Measurements from ENCODE around the gene AGPAT1. TPM values are rescaled to one million over a fixed set of nuclear protein-coding genes. Genes with fewer than 3 reads are reported as not detected.

The AGPAT1 gene, protein sequence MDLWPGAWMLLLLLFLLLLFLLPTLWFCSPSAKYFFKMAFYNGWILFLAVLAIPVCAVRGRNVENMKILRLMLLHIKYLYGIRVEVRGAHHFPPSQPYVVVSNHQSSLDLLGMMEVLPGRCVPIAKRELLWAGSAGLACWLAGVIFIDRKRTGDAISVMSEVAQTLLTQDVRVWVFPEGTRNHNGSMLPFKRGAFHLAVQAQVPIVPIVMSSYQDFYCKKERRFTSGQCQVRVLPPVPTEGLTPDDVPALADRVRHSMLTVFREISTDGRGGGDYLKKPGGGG
- total RNA-seq (2021; fragmentation: NEBNext Ultra II Directional; extraction: Animal tissue kit (Norgen Biotek cat#: 25700)), result 96.0 and 101 TPM in 2 replicates
- polyA plus RNA-seq (2011; rRNA removed), result 222 and 287 TPM in 2 replicates
- 133 TPM for polyA plus RNA-seq (2011; cell fraction: cytosol; rRNA removed)
- 189 TPM for polyA plus RNA-seq (2011; cell fraction: nucleus; rRNA removed)
- polyA plus RNA-seq (2012, experiment 1 of 2), result 118 to 136 TPM (median 128 TPM) in 4 replicates
- polyA plus RNA-seq (2012, experiment 2 of 2), result 145 TPM
- 100 TPM for polyA plus RNA-seq (2013, experiment 1 of 2)
- 108 TPM for polyA plus RNA-seq (2013, experiment 2 of 2)
- polyA minus RNA-seq (2011; rRNA and poly(A)+ RNA removed), result 149 and 233 TPM in 2 replicates
- 107 TPM for polyA minus RNA-seq (2011; cell fraction: cytosol; rRNA and poly(A)+ RNA removed)
- 64.9 TPM for polyA minus RNA-seq (2011; cell fraction: nucleus; rRNA and poly(A)+ RNA removed)
- long read RNA-seq, experiment 1, transcript AGPAT1-202 (7 exons, 2,017 nt), result minor isoform, 5 of 110 reads
- long read RNA-seq, experiment 1, transcript AGPAT1-203 (7 exons, 2,234 nt), result major isoform, 26 of 110 reads
- long read RNA-seq, experiment 1, partial matches to known transcripts, result 36 of 110 reads
- long read RNA-seq, experiment 1, other reads (novel, unspliced or antisense), result 37 of 110 reads
- long read RNA-seq, experiment 2, transcript AGPAT1-206 (7 exons, 2,496 nt), result minor isoform, 8 of 59 reads
- long read RNA-seq, experiment 2, transcript AGPAT1-203 (7 exons, 2,234 nt), result major isoform, 18 of 59 reads
- long read RNA-seq, experiment 2, transcript AGPAT1-202 (7 exons, 2,017 nt), result minor isoform, 8 of 59 reads
- long read RNA-seq, experiment 2, partial matches to known transcripts, result 1 of 59 reads
- long read RNA-seq, experiment 2, other reads (novel, unspliced or antisense), result 19 of 59 reads

DNA sequence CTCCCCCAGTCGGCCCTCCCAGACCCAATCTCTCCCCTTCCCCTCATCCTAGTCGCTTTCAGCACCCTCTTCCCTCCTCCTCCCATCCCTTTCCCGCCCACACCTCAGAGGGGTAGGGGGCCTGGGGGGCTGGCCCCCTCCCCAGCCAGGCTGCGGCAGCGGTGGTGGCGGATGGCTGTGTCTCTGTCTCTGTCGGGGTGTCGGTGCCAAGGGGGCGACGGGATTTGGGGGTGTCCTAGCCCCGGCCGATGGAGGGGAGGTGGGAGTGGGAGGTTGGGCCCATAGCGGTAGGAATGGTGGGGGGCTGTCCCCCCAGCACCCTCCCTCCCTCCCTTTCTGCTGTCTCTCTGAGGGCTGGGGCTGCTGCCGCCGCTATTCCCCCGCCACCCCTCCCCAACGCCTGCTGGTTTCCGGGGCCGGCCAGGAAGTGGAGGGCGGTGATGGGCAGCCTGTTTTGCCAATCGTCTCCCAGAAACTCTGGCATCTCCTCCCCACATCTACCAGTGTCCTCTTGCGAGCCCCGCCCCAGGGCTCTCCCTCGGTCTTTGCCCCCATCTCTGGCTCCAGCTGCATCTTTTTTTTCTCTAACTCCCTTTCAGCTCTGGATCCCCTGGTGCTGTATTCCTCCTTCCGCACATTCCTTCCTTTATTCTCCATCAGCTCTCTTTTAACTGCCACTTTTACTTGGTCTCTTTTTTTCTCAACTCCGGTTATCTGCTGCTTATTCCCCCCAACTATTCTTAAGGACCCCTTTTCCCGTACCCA, at the start of gene AGPAT1:
Gene AGPAT1 (minus strand): TSS at position 374 of the 765 bp plus-strand sequence. CDS start 4,588 bp downstream, outside the sequence.
- Histone ChIP-seq H3K56ac (replicated peaks; ENCODE audit: insufficient read length, low read depth, low read length) (peak within 1 kb of the TSS; percentile 34), H3K4me3 (ENCODE audit: extremely low read depth in 1 of 4, insufficient read depth in 2 of 4, low read depth in 3 of 4, low read length in 4 of 4) (peak within 1 kb of the TSS; percentile 91 to 99 (median 95)), H2BK12ac (ENCODE audit: low read depth, low read length) (peak within 1 kb of the TSS; percentile 86; the same call in 1 of the 2 replicates), H2BK20ac (ENCODE audit: low read length) (peak within 1 kb of the TSS; percentile 38; the same call in 1 of the 2 replicates), H3K18ac (ENCODE audit: extremely low read depth, low read length) (peak within 1 kb of the TSS; percentile 97), H2BK5ac (ENCODE audit: low read depth, low read length) (peak within 1 kb of the TSS; percentile 97), H2AFZ (ENCODE audit: low read length) (no peak within 1 kb of the TSS), H4K5ac (ENCODE audit: insufficient read length, low read depth, low read length) (peak within 1 kb of the TSS; percentile 79), H4K91ac (replicated peaks; ENCODE audit: insufficient read length, low read length) (peak within 1 kb of the TSS; percentile 73), H3K14ac (ENCODE audit: insufficient read length) (no peak within 1 kb of the TSS), H3K36me3 (ENCODE audit: control insufficient read depth in 2 of 4, insufficient read depth in 4 of 4, low read length in 3 of 4) (peaks cover 0 to 18% (median 7%) of the 10 kb centered on the region in 4 experiments; a peak in 5 of 8 replicates), H2AK5ac (ENCODE audit: low read depth, low read length) (peak within 1 kb of the TSS; percentile 91), H2BK120ac (replicated peaks; ENCODE audit: low read depth, low read length) (peak within 1 kb of the TSS; percentile 8), H3K4me1 (replicated peaks in 1 of 4; ENCODE audit: control insufficient read depth in 3 of 4, insufficient read depth in 4 of 4, low read length in 3 of 4) (peaks cover 5 to 21% (median 9%) of the 10 kb centered on the region in 4 experiments; a peak in 6 of 7 replicates), H3K79me2 (ENCODE audit: control insufficient read depth in 1 of 2, insufficient read depth in 2 of 2, low read length in 2 of 2) (peaks cover 13 to 50% of the 10 kb centered on the region in 2 experiments), H3K9ac (replicated peaks in 1 of 4; ENCODE audit: extremely low read depth in 1 of 4, low read depth in 3 of 4, low read length in 3 of 4) (peak within 1 kb of the TSS; percentile 84 to 96 (median 88)), H4K20me1 (replicated peaks in 1 of 2; ENCODE audit: control insufficient read depth in 1 of 2, insufficient read depth in 2 of 2, low read length in 2 of 2) (peaks cover 5 to 6% of the 10 kb centered on the region in 2 experiments), H3K4ac (replicated peaks; ENCODE audit: insufficient read length, low read depth, low read length) (peak within 1 kb of the TSS; percentile 88), H3K27ac (ENCODE audit: low read depth, low read length) (peak within 1 kb of the TSS; percentile 95), H3K23ac (ENCODE audit: insufficient read length) (no peak within 1 kb of the TSS), H4K8ac (ENCODE audit: extremely low read depth, insufficient read depth, low read length) (no peak within 1 kb of the TSS), H3K79me1 (ENCODE audit: low read depth, low read length) (peaks cover 9% of the 10 kb centered on the region; the same call in 1 of the 2 replicates), H2BK15ac (ENCODE audit: low read length) (no peak within 1 kb of the TSS), H3K4me2 (ENCODE audit: insufficient read depth in 1 of 2, low read depth in 2 of 2, low read length in 2 of 2) (peak within 1 kb of the TSS; percentile 99 to 100), H3K23me2 (ENCODE audit: low read depth, low read length) (peaks cover 26% of the 10 kb centered on the region), H3K27me3 (replicated peaks in 1 of 4; ENCODE audit: control insufficient read depth in 3 of 4, extremely low read depth in 1 of 4, insufficient read depth in 3 of 4, low read length in 3 of 4) (no peaks in the 10 kb centered on the region), H3K9me3 (ENCODE audit: insufficient read depth in 2 of 2, low read depth in 1 of 2, low read length in 1 of 2) (no peaks in the 10 kb centered on the region)
- CTCF ChIA-PET (ENCODE audit: partially characterized antibody), result interaction anchor here (0.8 to 2.4 kb wide), 4 partner anchors 9 to 77 kb away, joined by 3 to 10 read pairs (median 6); no protein-coding TSS in a partner anchor
- FAIRE-seq, result no peak
- POLR2A ChIA-PET (ENCODE audit: partially characterized antibody), result interaction anchor here (0.7 to 7.9 kb wide), 14 partner anchors 10 to 349 kb away, joined by 3 to 194 read pairs (median 6); partner anchors contain the start of genes ATF6B, EGFL8, FKBPL and GPSM3
- 2% methylated on average over 9 of the region's 27 CpGs; no CpG with 5 or more reads in 1 of the 2 experiments for WGBS, 2 experiments (ENCODE audit: extremely low coverage in 1 of 2, insufficient coverage in 1 of 2, insufficient read length in 1 of 2, insufficient replicate concordance in 2 of 2, low coverage in 1 of 2, low lambda C conversion rate in 2 of 2, missing lambda C conversion rate in 1 of 2)
- DNase-seq (ENCODE audit: low read depth in 1 of 2, low spot score in 2 of 2), result peak; percentile 87 to 98
- TF ChIP-seq RNF2 (IDR thresholded peaks at IDR 0.05; ENCODE audit: borderline replicate concordance, low read depth, low read length, missing control alignments, poor library complexity, severe bottlenecking) (no peak), BRCA1 (IDR thresholded peaks at IDR 0.05; ENCODE audit: low read depth, low read length) (no peak), JUN (IDR thresholded peaks at IDR 0.05; ENCODE audit: low read depth, low read length) (no peak), SIX5 (IDR thresholded peaks at IDR 0.05; ENCODE audit: low read depth, low read length) (no peak), JUND (IDR thresholded peaks at IDR 0.05; ENCODE audit: low read length) (no peak)
